ENCODE data around the gene TIE1.

TIE1 gene

DNA sequence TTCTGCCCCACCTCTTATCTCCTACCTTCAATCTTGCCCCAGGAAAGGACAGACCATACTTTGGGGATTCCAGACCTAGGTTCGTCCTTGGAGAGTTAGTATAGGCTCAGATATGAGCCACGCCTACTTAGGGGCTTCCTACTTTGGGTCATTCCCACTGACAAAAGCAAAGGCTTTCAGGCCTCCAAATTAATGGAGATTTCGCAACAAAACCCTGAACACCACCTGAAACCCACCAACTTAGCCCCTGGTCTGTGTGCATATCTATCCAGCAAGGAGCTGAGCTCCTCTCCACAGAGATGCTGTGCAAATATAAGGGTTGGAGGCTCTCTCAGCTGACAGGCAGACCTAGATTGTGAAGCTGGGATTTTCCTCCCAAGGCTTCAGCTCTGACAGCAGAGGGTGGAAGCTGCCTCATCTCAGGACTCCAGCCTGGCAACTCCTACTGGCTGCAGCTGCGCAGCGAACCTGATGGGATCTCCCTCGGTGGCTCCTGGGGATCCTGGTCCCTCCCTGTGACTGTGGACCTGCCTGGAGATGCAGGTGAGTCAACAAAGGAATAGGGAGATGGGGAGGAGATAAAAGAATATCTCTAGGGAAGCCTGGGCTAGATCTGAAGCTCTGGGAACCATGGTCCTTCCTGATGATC, 38.9 kb downstream of the TIE1 start:
- peak; percentile 47 to 73 for DNase-seq

DNA sequence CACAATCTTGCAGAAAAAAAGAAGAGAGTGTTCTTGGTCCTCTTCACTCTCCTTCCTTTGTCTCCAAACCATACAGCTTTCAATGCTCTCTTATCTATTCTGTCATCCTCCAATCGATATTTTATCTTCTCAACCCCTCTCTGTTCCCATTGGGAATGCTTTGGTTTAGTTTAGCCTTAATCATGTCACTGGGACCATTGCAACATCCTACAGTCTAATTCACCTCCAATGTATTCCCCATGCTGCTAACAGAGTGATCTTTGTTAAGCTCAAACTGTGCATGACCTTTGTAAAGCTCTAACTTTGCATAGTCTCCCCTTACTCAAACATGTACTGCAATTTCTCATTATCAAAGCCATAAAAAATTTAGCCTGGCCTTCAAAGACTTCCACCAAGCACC, 39.8 kb downstream of the TIE1 start:
- peak; percentile 98 for DNase-seq

DNA sequence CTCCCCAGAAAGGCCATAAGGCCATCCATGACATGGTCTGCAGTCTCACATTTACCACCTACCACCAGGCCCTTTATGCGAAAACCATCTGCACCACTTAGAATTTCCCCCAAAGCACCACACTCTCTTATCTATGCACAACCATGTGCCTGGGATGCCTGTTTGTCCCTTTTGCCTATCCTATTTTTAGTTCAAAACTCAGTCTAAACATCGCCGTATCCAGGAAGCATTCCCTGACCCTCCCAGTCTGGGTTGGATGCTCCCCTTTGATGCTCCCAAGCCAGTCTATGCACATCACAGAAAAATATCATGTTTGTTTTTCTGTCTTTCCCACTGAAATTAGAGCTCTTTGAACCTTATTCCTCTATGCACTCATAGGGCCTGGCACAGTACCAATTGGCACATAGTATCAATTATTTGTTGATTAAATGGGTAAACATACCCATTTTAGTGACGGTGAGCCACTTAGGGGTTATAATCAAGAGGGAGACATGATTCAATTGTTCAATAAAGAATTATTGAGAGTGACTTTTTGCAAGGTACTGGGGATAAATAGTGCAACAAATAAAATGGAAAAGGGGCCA, 43.6 kb downstream of the TIE1 start:
- no peak for DNase-seq

DNA sequence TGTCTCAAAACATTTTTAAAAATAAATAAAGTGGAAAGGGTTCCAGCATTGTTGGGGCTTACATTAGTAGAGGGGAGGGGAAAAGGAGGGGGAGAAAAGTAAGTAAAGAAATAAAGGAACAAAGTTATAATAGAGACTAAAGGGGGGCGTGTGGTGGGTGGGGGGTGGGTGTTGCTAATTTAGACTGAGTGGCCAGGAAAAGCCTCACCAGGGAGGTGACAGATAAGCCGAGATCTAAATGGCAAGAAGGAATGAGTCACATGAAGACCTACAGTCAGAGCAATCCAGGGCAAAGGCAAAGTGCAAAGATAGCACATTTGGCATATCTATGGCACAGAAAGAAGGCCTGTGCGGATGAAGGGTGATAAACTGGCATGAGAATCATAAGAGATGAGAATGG, 44.3 kb downstream of the TIE1 start:
- DNase-seq, result no peak

DNA sequence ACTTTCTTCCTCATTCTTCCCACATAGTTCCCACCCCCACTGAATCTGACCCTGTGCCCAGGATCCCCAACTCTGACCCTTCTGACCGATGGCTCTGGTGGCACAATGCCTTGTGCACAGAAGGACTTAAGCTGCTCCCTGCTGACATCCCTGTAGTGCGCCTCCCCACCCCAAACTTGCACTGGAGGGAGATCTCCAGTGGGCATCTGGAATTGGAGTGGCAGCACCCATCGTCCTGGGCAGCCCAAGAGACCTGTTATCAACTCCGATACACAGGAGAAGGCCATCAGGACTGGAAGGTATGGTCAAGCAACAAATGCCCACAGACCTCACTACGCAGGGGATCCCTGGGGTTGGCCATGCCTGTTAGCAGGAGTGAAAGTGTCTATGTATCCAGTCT, 45.9 kb downstream of the TIE1 start:
- DNase-seq, result no peak

DNA sequence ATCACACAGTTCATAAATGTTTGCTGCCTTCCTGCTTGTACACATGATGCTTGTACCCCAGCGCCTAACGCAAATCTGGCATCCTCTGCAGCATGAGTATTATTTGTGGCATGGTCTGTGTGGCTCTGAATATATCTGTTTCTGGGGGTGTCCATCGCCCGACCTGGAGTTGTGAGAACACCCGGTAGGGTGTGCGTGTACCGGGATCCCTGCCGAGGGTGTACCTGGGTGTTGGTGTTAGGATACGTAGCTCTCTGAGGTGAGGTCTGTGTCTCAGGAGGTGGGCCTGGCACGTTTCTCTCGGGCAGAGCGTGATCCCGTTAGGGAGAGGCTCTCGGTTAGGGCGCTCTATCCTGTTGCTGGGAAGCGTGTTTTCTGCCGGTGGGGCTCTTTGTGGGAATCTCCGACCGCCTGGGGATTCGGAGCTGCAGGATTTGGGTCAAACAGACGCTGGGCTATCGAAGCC, 47.6 kb downstream of the TIE1 start:
- DNase-seq, result peak in 1 of 2 experiments; percentile 82

DNA sequence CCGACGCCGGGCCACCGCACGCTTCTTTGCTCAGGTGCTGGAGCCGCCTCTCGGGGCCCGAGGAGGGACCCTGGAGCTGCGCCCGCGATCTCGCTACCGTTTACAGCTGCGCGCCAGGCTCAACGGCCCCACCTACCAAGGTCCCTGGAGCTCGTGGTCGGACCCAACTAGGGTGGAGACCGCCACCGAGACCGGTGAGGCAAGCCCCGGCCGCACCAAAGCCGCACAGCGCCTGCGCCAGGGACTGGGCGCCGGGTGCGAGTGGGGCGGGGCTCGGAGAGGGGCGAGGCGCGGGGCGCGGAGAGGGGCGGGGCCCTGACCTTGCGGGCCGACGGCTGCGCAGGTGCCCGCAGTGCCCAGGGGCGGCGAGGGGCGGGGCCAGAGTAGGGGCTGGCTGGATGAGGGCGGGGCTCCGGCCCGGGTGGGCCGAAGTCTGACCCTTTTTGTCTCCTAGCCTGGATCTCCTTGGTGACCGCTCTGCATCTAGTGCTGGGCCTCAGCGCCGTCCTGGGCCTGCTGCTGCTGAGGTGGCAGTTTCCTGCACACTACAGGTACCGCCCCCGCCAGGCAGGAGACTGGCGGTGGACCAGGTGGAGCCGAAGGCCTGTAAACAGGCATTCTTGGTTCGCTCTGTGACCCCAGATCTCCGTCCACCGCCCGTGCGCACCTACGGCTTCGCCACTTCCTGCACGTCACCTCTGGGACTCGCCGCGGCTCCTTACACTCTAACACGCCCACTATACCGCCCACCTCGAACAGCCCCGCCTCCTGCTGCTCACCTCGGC, 48.2 kb downstream of the TIE1 start:
- DNase-seq, result peak; percentile 91 to 99

DNA sequence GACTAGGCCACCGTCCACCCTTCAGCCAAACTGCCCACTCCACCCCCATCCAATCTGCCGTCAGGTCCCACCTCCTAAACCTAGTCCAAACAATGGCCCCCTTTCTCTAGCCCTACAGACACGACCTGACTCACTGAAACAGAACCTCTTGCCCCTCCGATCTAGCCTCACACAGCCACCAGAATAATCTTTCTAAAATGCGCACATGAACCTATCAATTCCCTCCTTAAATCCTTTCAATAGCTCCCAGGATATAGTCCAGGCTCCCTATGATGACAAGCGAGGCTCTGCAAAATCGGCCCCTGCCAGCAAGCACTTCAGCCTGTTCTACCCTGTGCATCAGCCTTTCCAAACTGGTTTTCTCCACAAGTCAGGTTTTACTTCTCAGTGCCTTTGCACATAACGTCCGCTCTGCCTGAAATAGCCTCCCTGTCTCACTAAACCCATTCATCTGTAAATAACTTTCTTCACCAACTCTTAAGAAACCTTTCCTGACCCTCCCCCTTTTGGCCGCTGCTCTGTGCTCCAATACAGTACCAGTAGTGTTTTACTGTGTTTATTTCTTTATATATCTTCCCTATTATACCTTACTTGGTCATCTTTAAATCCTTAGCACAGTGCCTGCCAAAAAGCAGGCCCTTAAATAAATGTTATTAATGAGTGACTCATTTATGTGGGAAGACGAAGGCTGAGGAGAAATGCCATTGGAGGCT, 49.0 kb downstream of the TIE1 start:
- no peak for DNase-seq

DNA sequence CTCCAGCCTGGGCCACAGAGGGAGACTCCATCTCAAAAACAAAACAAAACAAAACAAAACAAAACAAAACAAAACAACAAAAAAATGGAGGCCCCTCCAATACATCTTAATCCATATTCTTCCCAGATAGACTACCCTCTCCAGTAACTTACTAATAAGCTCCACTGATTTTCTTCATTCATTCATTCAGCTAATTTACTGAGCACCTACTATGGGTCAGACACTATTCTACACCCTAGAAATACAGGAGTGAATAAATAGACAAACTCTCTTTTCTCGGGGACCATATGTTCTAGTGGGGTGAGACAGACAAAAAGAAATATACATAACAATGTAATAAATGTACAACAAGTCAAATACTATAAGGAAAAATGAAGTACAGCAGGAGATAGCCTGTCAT, 50.2 kb downstream of the TIE1 start:
- DNase-seq, result no peak

DNA sequence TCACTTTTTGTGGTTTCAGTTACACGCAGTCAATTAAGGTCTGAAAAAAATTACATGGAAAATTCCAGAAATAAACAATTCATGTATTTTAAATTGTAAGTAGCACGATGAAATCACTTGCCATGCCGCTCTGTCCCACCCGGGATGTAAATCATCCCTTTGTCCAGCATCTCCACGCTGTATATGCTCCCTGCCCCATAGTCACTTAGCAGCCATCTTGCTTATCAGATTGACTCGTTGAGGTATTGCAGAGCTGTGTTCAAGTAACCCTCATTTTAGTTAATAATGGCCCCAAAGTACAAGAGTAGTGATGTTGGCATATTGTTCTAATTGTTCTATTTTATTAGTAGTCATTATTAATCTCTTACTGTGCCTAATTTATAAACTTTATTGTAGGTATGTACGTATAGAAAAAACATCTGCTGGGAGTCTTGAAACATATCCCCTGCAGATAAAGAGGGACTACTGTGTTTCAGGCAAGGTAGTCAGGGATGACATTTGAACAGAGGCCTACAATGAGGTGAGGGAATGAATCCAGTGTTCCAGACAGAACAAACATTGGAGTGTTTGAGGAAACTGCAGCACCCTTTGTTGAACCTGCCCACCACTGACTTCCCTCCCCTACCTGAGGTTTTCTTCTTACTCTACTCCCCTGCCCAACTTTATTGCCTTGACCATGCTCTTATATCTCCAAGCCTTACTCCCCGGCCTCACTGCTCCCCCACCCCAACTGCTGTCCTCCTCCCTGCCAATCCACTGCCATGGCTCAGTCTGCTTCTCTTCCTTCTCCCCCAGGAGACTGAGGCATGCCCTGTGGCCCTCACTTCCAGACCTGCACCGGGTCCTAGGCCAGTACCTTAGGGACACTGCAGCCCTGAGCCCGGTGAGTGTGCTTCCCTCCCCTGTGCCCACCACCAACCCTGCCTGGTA, 50.9 kb downstream of the TIE1 start:
- DNase-seq, result no peak

DNA sequence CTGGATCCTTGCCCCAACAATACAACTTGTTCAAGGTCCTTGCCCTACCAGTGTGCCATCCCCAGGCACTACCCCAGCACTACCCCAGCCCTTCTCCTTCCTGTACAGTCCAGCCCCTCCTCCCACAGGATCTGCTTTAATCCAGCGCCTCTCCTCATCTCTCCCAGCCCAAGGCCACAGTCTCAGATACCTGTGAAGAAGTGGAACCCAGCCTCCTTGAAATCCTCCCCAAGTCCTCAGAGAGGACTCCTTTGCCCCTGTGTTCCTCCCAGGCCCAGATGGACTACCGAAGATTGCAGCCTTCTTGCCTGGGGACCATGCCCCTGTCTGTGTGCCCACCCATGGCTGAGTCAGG, 51.5 kb downstream of the TIE1 start:
- DNase-seq, result no peak

DNA sequence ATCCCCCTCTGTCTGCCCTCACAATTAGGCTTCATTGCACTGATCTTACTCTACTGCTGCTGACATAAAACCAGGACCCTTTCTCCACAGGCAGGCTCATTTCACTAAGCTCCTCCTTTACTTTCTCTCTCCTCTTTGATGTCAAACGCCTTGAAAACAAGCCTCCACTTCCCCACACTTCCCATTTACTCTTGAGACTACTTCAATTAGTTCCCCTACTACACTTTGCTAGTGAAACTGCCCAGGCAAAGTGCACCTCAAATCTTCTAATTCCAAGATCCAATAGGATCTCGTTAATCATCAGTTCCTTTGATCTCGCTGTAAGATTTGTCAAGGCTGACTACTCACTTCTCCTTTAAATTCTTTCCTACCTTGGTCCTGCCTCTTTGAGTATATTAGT, 52.1 kb downstream of the TIE1 start:
- no peak for DNase-seq

DNA sequence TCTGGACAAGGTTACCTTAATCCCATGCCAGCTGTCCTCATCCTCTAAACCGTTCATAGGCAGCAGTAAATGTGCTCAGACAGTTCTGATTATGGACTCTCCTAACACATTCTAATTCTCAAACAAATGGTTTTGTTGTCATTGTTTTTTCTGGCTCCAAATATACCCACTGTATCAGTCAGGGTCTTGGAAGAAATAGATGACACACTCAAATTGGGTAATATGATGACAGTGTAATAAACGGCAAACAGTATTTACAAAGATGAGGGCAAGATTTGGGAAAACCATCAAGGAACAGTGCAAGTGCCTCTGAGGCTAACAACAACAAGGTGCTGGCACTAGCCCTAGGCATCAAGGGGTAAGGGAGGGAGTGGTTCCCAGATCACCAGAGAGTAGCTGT, 53.7 kb downstream of the TIE1 start:
- DNase-seq, result no peak

DNA sequence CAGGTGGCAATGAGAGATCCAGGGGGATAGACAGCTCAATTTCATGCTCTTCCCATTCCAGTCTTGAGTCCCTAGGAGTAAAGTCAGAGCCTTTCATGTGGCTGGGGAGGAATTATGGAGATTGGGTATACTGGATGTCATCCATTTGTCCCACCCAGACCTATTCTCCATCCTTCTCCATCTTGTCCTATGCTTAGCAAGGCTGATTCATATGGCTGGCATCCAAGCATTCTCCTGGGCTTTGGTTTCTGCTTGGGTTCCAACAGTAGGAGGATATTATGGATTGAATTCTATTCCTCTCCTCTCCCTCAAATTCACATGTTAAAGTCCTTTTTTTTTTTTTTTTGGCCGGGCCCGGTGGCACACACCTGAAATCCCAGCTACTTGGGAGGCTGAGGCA, 54.2 kb downstream of the TIE1 start:
- no peak for DNase-seq

DNA sequence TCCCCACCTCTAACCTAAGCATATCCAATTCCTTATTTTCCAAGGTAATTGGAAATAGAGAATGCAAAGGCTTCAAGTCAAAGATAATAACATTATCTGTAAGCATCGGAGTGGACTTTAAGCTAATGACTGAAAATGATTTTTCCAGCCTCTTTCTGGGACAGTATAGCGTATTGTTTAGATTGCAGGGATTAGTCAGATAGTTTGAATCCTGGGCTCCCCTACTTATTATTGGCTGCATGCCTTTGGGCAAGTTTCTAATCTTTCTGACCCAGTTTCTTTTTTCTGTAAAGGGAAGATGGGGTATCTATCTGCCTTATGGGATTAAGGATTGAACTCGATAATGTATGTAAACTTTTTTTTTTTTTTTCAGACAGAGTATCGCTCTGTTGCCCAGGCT, 56.5 kb downstream of the TIE1 start:
- no peak for DNase-seq

DNA sequence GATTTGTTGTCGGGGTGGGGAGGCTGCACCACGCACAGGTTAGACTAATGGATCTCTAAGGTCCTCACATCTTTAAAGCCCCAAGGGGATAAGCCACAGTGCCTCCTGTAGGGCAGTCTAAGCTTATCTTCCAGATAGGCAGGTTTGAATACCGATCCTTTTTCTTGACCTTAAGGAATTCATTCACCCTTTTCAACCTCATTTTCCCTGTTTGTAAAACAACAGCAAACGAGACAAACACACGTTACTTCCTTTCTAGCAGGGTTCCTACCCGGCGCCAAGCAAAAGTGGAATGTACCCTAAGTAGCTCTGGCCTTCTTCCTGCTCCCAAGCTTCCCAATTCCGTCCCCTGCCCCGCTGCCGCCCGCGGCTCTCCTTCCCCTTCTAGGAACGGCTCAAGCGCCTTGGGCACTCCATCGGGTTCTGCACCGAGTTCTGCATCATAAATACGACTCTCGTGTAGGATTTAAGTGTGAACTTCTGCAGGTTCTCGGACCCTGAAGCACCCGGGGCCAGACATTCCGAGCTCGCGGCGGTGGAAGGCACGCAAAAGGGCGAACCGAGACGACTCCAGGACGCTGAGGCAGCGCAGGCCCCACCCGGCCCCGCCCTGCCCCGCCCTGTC, 57.5 kb downstream of the TIE1 start:
- DNase-seq, result peak; percentile 85 to 89

DNA sequence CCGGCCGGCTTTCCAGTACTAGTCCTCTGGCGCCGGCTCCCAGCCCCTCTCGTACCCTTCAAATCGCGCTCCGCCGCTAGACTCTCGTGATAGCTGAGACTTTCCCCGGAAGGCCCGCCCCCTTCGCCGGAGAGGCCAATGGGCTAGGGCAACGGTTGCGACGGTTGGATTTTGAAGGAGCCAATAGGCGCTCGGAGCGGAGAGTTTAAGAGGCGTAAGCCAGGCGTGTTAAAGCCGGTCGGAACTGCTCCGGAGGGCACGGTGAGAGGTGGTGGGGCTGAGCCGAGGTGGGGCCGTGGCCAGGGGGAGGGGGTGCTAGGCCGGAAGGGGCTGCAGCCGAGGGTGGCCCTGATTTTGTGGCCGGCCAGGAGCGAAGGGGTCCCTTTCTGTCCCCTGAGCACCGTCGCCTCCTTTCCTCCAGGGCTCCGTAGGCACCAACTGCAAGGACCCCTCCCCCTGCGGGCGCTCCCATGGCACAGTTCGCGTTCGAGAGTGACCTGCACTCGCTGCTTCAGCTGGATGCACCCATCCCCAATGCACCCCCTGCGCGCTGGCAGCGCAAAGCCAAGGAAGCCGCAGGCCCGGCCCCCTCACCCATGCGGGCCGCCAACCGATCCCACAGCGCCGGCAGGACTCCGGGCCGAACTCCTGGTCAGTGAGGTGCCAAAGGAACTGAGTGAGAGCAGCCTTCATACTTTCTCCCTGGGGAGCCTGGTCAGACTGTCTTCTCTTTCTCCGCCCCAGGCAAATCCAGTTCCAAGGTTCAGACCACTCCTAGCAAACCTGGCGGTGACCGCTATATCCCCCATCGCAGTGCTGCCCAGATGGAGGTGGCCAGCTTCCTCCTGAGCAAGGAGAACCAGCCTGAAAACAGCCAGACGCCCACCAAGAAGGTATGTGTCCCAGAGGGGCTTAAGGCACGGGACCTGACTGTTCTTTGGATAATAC, 58.2 kb downstream of the TIE1 start, which contains the start of gene CDC20:
Gene CDC20, plus strand, starts transcription at position 236 of the 948 bp plus-strand sequence. Its CDS starts 235 bp downstream, at position 471.
- peak; percentile 99 to 100 for DNase-seq

DNA sequence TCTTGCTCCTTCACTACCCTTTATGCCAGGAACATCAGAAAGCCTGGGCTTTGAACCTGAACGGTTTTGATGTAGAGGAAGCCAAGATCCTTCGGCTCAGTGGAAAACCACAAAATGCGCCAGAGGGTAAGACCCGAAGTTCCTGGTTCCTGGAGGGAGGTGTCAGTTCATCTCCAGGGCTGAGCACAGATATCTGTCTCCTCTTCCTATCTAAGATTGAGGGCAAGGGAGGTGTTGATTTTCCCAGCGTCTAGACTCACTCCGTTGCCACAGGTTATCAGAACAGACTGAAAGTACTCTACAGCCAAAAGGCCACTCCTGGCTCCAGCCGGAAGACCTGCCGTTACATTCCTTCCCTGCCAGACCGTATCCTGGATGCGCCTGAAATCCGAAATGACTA, 58.9 kb downstream of the TIE1 start:
- DNase-seq, result no peak

DNA sequence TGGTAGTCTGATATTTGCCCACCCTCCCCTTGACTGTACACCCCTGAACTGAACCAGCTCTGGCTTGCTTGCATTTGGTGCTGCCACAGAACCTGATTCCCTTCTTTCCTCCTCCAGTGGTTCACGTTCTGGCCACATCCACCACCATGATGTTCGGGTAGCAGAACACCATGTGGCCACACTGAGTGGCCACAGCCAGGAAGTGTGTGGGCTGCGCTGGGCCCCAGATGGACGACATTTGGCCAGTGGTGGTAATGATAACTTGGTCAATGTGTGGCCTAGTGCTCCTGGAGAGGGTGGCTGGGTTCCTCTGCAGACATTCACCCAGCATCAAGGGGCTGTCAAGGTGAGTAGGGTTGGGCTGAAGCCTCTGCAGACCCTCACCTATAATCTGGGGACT, 59.8 kb downstream of the TIE1 start:
- no peak for DNase-seq

DNA sequence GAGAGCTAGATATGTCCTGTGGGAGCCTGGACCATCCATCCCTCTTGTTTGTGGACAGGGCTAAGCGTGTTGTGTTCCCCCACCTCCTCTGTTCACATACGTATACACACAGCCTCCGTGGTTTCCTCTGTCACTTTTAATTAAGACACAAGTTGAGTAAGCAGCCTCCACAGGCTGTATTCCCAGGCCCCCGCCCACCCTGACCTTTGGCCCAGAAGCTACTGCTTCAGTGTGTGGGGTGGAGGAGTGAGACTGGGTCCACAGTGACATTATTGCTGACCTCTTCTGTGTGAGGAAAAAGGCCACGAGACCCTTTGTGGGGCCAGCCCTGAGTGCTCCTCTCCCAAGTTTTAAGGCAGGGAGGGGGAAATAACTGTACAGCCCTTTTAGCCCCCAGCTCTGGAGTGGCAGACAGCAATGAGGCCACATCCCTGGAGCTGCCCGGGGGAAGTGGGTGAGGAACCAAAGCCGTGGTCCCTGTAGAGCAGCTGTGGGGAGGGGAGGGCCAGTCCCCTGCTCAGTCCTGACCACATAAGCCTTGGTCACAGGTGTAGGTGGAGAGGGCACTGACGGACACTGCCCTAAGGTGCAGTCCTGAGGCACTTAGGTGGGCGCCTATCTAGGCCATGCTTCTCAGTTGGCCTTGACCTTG, 62.6 kb downstream of the TIE1 start:
- DNase-seq, result no peak
